Nephron (organoid): ENCODE data around the gene KIRREL3.
"Not testable (repeated sequence)": the region's sequence is repeated elsewhere in the genome, so short reads cannot be mapped to it uniquely, and the experiment has no call there.

Experiments
- H3K27ac Mint-ChIP-seq, 3 experiments: 2 replicates each; pipeline ENCODE4 v1.8.0; 2020; ENCODE audit warnings: mixed read lengths in 3 of 3, mild to moderate bottlenecking in 2 of 3, moderate library complexity in 1 of 3
- H3K27me3 Mint-ChIP-seq: 2 replicates; pipeline ENCODE4 v1.8.0; 2021; ENCODE audit warnings: low read depth, mild to moderate bottlenecking, moderate library complexity, mixed read lengths
- H3K36me3 Mint-ChIP-seq: 2 replicates; pipeline ENCODE4 v1.8.0; 2020; ENCODE audit warnings: low read depth, mixed read lengths
- H3K4me1 Mint-ChIP-seq: 2 replicates; pipeline ENCODE4 v1.8.0; 2020; ENCODE audit warnings: mixed read lengths
- H3K4me3 Mint-ChIP-seq, 3 experiments: 2 replicates each; pipeline ENCODE4 v1.8.0; 2020; ENCODE audit warnings: mild to moderate bottlenecking in 3 of 3, mixed read lengths in 3 of 3, moderate library complexity in 2 of 3
- H3K9me3 Mint-ChIP-seq: 2 replicates; pipeline ENCODE4 v1.8.0; 2020; ENCODE audit warnings: mixed read lengths
- TF ChIP-seq, protein P1 (sequence below), 3 experiments: fragments of 200-600 bp; sonication (generic); IDR thresholded peaks; one replicate each; pipeline ENCODE4 v1.5.0; 2021; ENCODE audit warnings: antibody characterized with exemption in 3 of 3; ENCODE audit not compliant: unreplicated experiment in 3 of 3

Gene KIRREL3

DNA sequence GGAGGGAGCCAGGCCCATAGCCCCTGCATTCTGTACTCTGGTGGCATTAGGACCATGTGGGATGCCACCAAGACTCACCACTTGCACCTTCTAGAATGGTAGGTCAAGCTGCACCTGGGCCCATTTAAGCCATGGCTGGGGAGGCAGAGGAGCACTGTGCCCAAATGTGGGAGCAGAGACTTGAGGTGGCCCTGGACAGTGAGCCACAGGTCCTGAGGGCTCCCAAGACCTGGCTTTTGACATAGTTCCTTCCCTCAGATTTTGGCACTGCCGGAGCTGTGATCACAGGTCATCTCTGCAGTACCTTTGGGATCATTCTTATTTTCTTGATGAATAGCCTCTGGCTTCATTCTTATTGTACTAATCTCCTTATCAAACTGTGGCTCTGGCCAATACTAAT lies 601.8 kb downstream of the KIRREL3 start:
- Mint-ChIP-seq H3K4me3 (no peak overlapping the region), H3K4me1 (peaks cover 24% of the 10 kb centered on the region), H3K9me3 (no peaks in the 10 kb centered on the region), H3K27me3 (no peaks in the 10 kb centered on the region), H3K36me3 (peaks cover 3% of the 10 kb centered on the region), H3K27ac (no peak overlapping the region)
- TF ChIP-seq, protein P1, sequence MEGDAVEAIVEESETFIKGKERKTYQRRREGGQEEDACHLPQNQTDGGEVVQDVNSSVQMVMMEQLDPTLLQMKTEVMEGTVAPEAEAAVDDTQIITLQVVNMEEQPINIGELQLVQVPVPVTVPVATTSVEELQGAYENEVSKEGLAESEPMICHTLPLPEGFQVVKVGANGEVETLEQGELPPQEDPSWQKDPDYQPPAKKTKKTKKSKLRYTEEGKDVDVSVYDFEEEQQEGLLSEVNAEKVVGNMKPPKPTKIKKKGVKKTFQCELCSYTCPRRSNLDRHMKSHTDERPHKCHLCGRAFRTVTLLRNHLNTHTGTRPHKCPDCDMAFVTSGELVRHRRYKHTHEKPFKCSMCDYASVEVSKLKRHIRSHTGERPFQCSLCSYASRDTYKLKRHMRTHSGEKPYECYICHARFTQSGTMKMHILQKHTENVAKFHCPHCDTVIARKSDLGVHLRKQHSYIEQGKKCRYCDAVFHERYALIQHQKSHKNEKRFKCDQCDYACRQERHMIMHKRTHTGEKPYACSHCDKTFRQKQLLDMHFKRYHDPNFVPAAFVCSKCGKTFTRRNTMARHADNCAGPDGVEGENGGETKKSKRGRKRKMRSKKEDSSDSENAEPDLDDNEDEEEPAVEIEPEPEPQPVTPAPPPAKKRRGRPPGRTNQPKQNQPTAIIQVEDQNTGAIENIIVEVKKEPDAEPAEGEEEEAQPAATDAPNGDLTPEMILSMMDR (IDR thresholded peaks at IDR 0.05; ENCODE audit: unreplicated experiment in 3 of 3) = no peak

DNA sequence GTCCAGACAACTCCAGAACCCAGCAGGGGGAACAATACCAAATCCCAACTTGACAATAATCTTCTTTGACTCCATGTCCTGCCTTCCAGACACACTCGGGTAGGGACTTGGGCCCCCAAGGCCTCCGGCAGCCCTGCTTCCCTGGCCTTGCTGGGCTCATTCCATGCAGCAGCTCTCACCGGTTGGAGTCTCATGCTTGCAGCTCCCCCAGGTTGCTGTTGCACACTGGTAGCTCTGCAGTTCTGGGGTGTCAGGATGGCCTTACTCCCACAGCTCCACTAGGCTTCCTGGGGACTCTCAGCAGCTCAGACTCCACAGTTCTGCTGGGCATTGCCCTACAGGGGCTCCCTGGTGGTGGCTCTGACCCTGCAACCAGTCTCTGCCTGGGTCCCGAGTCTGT lies 602.3 kb downstream of the KIRREL3 start:
- peaks cover 26% of the 10 kb centered on the region for H3K4me1 Mint-ChIP-seq

DNA sequence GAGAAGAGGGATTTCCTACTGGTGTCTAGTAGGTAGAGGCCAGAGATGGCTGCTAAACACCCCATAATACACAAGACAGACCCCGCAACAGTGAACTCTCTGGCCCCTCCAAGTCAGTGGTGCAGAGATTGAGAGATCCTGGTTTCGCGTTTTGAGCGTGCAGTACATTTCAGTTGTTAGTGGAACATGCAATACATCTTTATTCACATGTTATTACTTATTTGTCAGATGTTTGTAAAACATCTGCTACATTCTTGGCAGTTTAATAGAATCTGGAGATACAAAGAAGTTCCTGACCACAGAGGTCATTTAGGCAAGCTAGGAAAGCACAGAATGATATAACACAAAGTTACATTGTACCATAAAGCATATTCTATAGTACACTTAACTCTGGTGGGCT lies 603.6 kb downstream of the KIRREL3 start:
- TF ChIP-seq, protein P1 (IDR thresholded peaks at IDR 0.05; ENCODE audit: unreplicated experiment in 3 of 3) = no peak
- Mint-ChIP-seq H3K4me1 (peaks cover 40% of the 10 kb centered on the region), H3K9me3 (no peaks in the 10 kb centered on the region)

More for the DNA sequence above, 602.3 kb downstream of the KIRREL3 start:
- Mint-ChIP-seq H3K27ac (no peak overlapping the region), H3K36me3 (peaks cover 3% of the 10 kb centered on the region), H3K4me3 (no peak overlapping the region), H3K27me3 (no peaks in the 10 kb centered on the region), H3K9me3 (no peaks in the 10 kb centered on the region)
- TF ChIP-seq, protein P1 (IDR thresholded peaks at IDR 0.05; ENCODE audit: unreplicated experiment in 3 of 3) = no peak

DNA sequence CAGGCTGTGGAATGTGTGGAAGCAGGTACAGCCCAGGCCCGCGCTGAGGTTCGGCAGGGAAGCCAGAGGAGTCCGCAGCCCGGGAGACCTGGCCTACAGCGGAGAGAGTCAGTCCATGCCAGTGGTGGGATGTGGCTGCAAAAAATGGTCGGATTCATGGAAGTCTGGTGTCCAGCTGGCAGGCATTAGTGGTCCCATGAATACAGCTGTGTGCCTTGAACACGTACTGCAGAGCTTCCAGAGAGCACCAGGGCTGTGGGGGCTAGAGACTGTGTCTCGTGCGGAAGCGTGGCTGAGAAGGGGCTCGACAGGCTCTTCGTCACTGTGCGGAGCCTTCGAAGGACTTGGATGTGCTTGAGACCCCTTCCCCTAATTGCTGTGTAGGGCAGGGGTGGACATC lies 604.3 kb downstream of the KIRREL3 start:
- not testable (repeated sequence) for H3K9me3 Mint-ChIP-seq, H3K36me3 Mint-ChIP-seq, H3K27me3 Mint-ChIP-seq, H3K4me3 Mint-ChIP-seq
- peaks cover 47% of the 10 kb centered on the region for H3K4me1 Mint-ChIP-seq
- peak overlapping the region in 1 of 3 experiments; percentile 47 for H3K27ac Mint-ChIP-seq

More for the DNA sequence above, 603.6 kb downstream of the KIRREL3 start:
- H3K36me3 Mint-ChIP-seq = peaks cover 3% of the 10 kb centered on the region
- peak overlapping the region in 1 of 3 experiments; percentile 47 for H3K27ac Mint-ChIP-seq
- no peaks in the 10 kb centered on the region for H3K27me3 Mint-ChIP-seq
- no peak overlapping the region for H3K4me3 Mint-ChIP-seq

DNA sequence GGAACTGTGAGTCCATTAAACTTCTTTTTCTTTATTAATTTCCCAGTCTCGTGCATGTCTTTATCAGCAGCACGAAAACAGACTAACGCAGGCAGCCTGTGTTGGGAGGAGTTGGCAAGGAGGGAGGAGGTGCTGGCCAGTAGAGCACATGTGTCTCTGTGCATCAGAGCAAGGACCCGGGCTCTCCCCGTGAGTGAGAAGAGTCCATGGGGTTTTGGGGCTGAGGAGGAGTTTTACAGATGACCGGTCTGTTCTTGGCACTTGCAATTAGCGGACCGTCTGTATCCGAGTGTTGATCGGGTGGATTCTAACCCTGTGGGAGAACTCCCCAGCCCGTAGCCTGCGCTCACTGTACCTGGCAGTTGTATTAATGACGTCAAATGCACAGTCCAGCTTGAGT lies 604.8 kb downstream of the KIRREL3 start:
- H3K4me1 Mint-ChIP-seq = peaks cover 52% of the 10 kb centered on the region
- not testable (repeated sequence) for H3K27me3 Mint-ChIP-seq, H3K9me3 Mint-ChIP-seq, H3K36me3 Mint-ChIP-seq, H3K4me3 Mint-ChIP-seq, H3K27ac Mint-ChIP-seq

DNA sequence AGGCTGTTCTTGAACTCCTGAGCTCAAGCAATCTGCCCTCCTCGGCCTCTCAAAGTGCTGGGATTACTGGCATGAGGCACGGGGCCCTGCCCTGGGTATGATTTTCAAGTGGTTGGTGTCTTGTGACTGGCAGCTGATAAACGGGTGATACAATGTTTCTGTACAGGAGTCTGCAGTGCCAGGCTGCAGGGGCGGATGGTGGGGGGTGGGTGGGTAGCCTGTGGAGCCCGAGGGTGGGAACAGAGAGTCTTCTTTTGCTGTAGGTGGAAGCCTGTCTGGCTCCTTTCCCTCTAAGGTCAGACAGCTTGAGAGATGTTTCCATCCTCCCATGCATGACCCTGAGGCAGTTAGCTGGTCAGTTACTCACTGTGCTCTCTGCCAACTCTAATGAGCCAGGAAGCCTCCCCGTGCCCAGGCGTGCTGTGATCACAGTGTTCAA lies 605.9 kb downstream of the KIRREL3 start:
- H3K36me3 Mint-ChIP-seq, H3K4me3 Mint-ChIP-seq, H3K27me3 Mint-ChIP-seq, H3K27ac Mint-ChIP-seq, H3K9me3 Mint-ChIP-seq: not testable (repeated sequence)
- peaks cover 59% of the 10 kb centered on the region for H3K4me1 Mint-ChIP-seq

DNA sequence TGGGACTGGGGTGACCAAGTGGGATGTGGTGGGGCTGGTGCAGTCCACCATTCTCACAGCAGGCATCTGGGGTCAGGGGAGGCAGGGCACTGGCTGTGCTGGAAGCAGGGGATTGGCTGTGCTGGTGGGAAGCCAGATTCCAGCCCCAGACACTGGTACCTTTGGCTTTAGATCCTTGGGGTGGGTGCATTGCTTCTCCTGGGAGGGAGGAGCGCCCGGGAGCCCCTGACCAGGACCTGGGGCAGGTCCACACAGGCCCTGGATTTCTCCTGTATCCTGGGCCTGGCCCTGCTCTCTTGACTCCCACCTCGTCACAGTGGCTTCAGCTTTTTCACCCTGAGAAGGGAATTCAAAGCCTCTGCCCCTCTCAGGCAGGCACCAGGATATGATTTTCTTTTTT lies 606.5 kb downstream of the KIRREL3 start:
- no peaks in the 10 kb centered on the region for H3K9me3 Mint-ChIP-seq
- TF ChIP-seq, protein P1 (IDR thresholded peaks at IDR 0.05; ENCODE audit: unreplicated experiment in 3 of 3) = no peak
- peaks cover 63% of the 10 kb centered on the region for H3K4me1 Mint-ChIP-seq
- H3K27me3 Mint-ChIP-seq = no peaks in the 10 kb centered on the region
- no peak overlapping the region for H3K4me3 Mint-ChIP-seq
- H3K27ac Mint-ChIP-seq = no peak overlapping the region
- H3K36me3 Mint-ChIP-seq = no peaks in the 10 kb centered on the region
